Breast epithelium (tissue), 4 donors: ENCODE measurements around the gene TMEM237. TPM values are rescaled to one million over a fixed set of nuclear protein-coding genes. Genes with fewer than 3 reads are reported as not detected.

ENCODE experiments used
- DNase-seq, 2 donors: peaks; one replicate each; pipeline ENCODE4 v3.0.0-alpha.2; 2019; ENCODE audit warnings: low spot score in 2 of 2
- H3K27ac ChIP-seq, 2 donors: fragments of 200-600 bp; sonication (generic) in 1 of 2; one replicate each; pipeline ENCODE4 v1.5.1; 2016 to 2019; ENCODE audit warnings: mild to moderate bottlenecking in 1 of 2
- H3K27me3 ChIP-seq, 2 donors: fragments of 200-600 bp; sonication (generic) in 1 of 2; one replicate each; pipeline versions ENCODE4 v1.5.1 to v1.6.0; 2017 to 2019; ENCODE audit warnings: control low read depth in 1 of 2, mild to moderate bottlenecking in 1 of 2
- H3K36me3 ChIP-seq: fragments of 200-600 bp; one replicate; pipeline ENCODE4 v1.5.1; 2019
- H3K4me1 ChIP-seq, 2 donors: fragments of 200-600 bp; sonication (generic); one replicate each; pipeline ENCODE4 v1.5.1; 2016 to 2019; ENCODE audit warnings: control low read depth in 1 of 2
- H3K4me3 ChIP-seq, 3 donors: fragments of 200-600 bp; sonication (generic); 1 replicate in 2 of 3; 2 replicates in 1 of 3; pipeline ENCODE4 v1.5.1; 2016 to 2019; ENCODE audit warnings: mild to moderate bottlenecking in 3 of 3, moderate library complexity in 2 of 3
- H3K9me3 ChIP-seq, 2 donors: fragments of 200-600 bp; sonication (generic) in 1 of 2; one replicate each; pipeline ENCODE4 v1.5.1; 2016 to 2019; ENCODE audit warnings: control low read depth in 1 of 2
- CTCF ChIP-seq, 3 donors: fragments of 450-650 bp; IDR thresholded peaks; one replicate each; pipeline ENCODE4 v1.5.1; 2016 to 2017; ENCODE audit warnings: antibody characterized with exemption in 3 of 3, mild to moderate bottlenecking in 3 of 3, moderate library complexity in 3 of 3
- POLR2A ChIP-seq: fragments of 450-650 bp; IDR thresholded peaks from one replicate; pipeline ENCODE4 v1.6.1; 2016; ENCODE audit warnings: antibody characterized with exemption, mild to moderate bottlenecking, moderate library complexity
- POLR2AphosphoS5 ChIP-seq, 3 donors: sonication (generic); formaldehyde crosslinking; IDR thresholded peaks; one replicate each; pipeline ENCODE4 v1.6.1; 2017; ENCODE audit warnings: antibody characterized with exemption in 3 of 3
- intact Hi-C: fragments of 100-400 bp; cut with DNase I; formaldehyde crosslinking; loops from one replicate; pipeline ENCODE4 v1.15.1; 2023; ENCODE audit warnings: low total_unique reads
- total RNA-seq, 3 donors: library from RNA; depleted of rRNA; stranded (reverse); fragments of >200 nt; gene quantifications; one replicate each; pipeline ENCODE4 v1.1.0, GENCODE V29; 2016

Gene TMEM237
- total RNA-seq, 3 donors from 2014 or later = 36.6 to 70.7 (median 39.7) TPM

GRCh38 chr2:201618744-201619662 lies 24.3 kb downstream of the TMEM237 start:
- Histone ChIP-seq H3K27ac (no peak overlapping the region), H3K9me3 (no peaks in the 10 kb centered on the region), H3K4me3 (peak overlapping the region in 2 of 3 donors; percentile 24 to 52), H3K4me1 (no peaks in the 10 kb centered on the region), H3K36me3 (no peaks in the 10 kb centered on the region), H3K27me3 (no peaks in the 10 kb centered on the region)
- TF ChIP-seq POLR2A (no peak), POLR2AphosphoS5 (IDR thresholded peaks at IDR 0.05) (peak in 1 of 3 donors; percentile 36), CTCF (IDR thresholded peaks at IDR 0.05) (peak in 1 of 3 donors; percentile 18)
- DNase-seq = peak in 1 of 2 donors; percentile 22
- intact Hi-C loops = loop anchor here (10.0 kb wide), 1 partner anchor 1514 kb away; no protein-coding TSS in a partner anchor

GRCh38 chr2:201608021-201608420 lies 35.3 kb downstream of the TMEM237 start:
- intact Hi-C loops = no loop called here
- H3K27me3 ChIP-seq = no peaks in the 10 kb centered on the region
- no peaks in the 10 kb centered on the region for H3K36me3 ChIP-seq
- DNase-seq = no peak
- no peaks in the 10 kb centered on the region for H3K4me1 ChIP-seq
- H3K9me3 ChIP-seq = peaks cover 0 to 7% of the 10 kb centered on the region in 2 donors
- no peak overlapping the region for H3K4me3 ChIP-seq
- H3K27ac ChIP-seq = no peak overlapping the region
- TF ChIP-seq POLR2AphosphoS5 (IDR thresholded peaks at IDR 0.05) = no peak
- TF ChIP-seq CTCF (IDR thresholded peaks at IDR 0.05) = no peak
- no peak for TF ChIP-seq POLR2A

- peaks cover 0 to 7% of the 10 kb centered on the region in 2 donors for H3K9me3 ChIP-seq
- no peaks in the 10 kb centered on the region for H3K36me3 ChIP-seq
- H3K27me3 ChIP-seq = no peaks in the 10 kb centered on the region
- TF ChIP-seq CTCF (IDR thresholded peaks at IDR 0.05) = no peak
- H3K4me1 ChIP-seq = no peaks in the 10 kb centered on the region
- no peak overlapping the region for H3K27ac ChIP-seq
- no peak for DNase-seq
- no peak overlapping the region for H3K4me3 ChIP-seq
- intact Hi-C loops = no loop called here
Measured at GRCh38 chr2:201607568-201607967, 35.7 kb downstream of the TMEM237 start.

GRCh38 chr2:201600906-201601305 lies 42.4 kb downstream of the TMEM237 start:
- H3K4me3 ChIP-seq = no peak overlapping the region
- H3K36me3 ChIP-seq = no peaks in the 10 kb centered on the region
- intact Hi-C loops = no loop called here
- peaks cover 0 to 4% of the 10 kb centered on the region in 2 donors for H3K9me3 ChIP-seq
- no peak for DNase-seq
- TF ChIP-seq CTCF (IDR thresholded peaks at IDR 0.05) (no peak), POLR2A (no peak), POLR2AphosphoS5 (IDR thresholded peaks at IDR 0.05) (no peak)
- no peaks in the 10 kb centered on the region for H3K27me3 ChIP-seq
- H3K4me1 ChIP-seq = no peaks in the 10 kb centered on the region
- no peak overlapping the region for H3K27ac ChIP-seq

- Histone ChIP-seq H3K36me3 (no peaks in the 10 kb centered on the region), H3K4me3 (no peak overlapping the region), H3K9me3 (peaks cover 0 to 4% of the 10 kb centered on the region in 2 donors), H3K27ac (no peak overlapping the region), H3K4me1 (no peaks in the 10 kb centered on the region), H3K27me3 (no peaks in the 10 kb centered on the region)
- TF ChIP-seq POLR2AphosphoS5 (IDR thresholded peaks at IDR 0.05) (no peak), CTCF (IDR thresholded peaks at IDR 0.05) (no peak), POLR2A (no peak)
- intact Hi-C loops = no loop called here
- no peak for DNase-seq
Measured at GRCh38 chr2:201597397-201597796, 45.9 kb downstream of the TMEM237 start.
